ENCODE results near the gene NEK2.
"Not testable (repeated sequence)": the region's sequence is repeated elsewhere in the genome, so short reads cannot be mapped to it uniquely, and the experiment has no call there.

NEK2 gene

DNA sequence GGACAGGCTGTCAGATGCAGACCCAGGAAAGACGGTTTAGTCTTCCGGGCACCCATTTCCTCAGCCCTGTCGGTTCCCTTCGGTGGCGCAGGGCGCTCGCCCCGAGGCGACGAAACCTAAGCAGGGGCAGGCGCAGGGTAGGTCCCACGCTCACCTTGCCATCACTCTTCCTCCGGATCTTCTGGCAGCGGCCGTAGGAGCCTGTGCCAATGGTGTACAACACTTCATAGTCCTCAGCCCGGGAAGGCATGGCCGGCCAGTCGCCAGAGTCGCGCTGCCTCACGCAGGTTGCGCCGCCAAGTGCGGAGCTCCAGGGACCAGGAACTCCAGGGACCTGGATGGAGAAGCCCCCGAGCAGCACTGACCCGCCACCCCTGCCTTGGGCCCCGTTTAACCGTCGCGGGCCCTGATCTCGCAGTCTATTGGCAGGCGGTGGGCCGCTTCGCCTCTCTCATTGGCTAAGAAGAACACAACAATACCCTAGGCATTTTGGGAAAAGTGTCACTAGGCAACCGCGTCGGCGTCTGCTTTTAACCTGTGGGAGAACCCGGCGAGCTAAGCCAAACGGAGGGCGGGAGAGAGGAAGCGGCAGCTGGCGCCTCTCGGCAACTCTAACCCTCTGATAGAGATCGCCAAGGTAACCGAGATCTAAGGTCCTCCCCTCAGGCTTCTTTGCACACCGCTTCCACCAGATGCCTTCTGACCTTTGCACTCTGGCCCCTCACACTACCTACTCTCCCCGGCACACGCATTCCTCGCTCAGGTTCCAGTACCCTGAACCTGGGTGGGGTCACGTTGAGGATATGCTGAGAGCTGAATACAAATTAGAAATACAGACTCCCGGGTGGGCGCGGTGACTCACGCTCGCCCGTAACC, at the start of gene NEK2:
Gene NEK2 (minus strand): TSS at position 392 of the 876 bp plus-strand sequence. CDS start 142 bp downstream, at position 250.
- in situ Hi-C loops (cut with MboI; ENCODE audit: low pct_unique_long_range_greater_than_20kb, low sequenced_read_pairs, unreplicated experiment), result loop anchor here (25.0 kb wide), 1 partner anchor 687 kb away; no protein-coding TSS in a partner anchor
- DNase-seq (ENCODE audit: low spot score), result peak; percentile 89
- TF ChIP-seq CTCF (IDR thresholded peaks at IDR 0.05; ENCODE audit: extremely low read depth, insufficient read depth, missing control alignments), result no peak

GRCh38 chr1:211724687-211725196, 49.3 kb upstream of the NEK2 start:
- no peak for DNase-seq (ENCODE audit: low spot score)
- TF ChIP-seq CTCF (IDR thresholded peaks at IDR 0.05; ENCODE audit: extremely low read depth, insufficient read depth, missing control alignments), result no peak
- in situ Hi-C loops (cut with MboI; ENCODE audit: low pct_unique_long_range_greater_than_20kb, low sequenced_read_pairs, unreplicated experiment), result no loop called here

GRCh38 chr1:211723273-211723672, 47.9 kb upstream of the NEK2 start:
- no peak for TF ChIP-seq CTCF (IDR thresholded peaks at IDR 0.05; ENCODE audit: extremely low read depth, insufficient read depth, missing control alignments)
- in situ Hi-C loops (cut with MboI; ENCODE audit: low pct_unique_long_range_greater_than_20kb, low sequenced_read_pairs, unreplicated experiment), result no loop called here
- no peak for DNase-seq (ENCODE audit: low spot score)

DNA sequence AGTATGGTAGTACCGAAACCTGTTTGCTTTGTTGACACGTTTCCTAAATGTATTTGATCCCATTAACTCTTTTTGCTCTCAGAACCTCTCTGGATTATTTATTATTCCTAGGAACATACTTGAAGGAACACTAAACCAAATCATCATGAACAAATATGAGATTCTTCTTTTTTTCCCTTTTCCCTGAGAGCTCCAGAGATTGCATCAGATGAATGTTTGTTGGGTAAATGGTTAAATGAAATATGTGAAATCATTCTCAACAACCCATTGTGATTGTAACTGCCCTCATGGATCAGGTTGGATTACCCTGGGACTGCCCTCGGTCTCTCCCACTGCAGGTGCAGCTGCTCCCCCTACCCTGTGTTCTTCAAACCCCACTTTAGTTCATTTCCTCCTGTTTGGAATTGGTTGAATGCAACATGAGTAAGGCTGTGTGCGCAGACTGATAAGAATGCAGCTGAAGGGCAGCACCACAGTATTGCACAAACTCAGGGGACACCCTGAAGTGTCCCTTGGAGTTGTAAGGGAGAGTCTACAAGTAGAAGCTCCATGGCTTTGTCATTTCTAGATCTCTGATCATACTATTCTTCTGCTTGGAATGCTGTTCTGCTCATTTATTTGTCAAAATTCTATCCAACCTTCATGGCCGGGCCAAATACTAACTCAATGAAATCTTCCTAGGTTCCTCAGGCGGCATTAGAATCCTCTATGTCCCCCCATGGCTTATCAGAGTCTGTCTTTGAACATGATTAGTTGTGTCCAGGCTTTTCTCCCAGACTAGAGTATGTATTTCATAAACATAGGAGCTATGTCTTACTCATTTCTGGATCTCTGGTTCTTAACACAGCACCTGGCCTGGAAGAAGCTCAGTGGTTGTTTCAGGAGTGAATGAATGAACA, 47.1 kb upstream of the NEK2 start:
- DNase-seq (ENCODE audit: low spot score), result no peak
- no peak for TF ChIP-seq CTCF (IDR thresholded peaks at IDR 0.05; ENCODE audit: extremely low read depth, insufficient read depth, missing control alignments)
- in situ Hi-C loops (cut with MboI; ENCODE audit: low pct_unique_long_range_greater_than_20kb, low sequenced_read_pairs, unreplicated experiment), result no loop called here

GRCh38 chr1:211716555-211716954, 41.1 kb upstream of the NEK2 start:
- DNase-seq (ENCODE audit: low spot score), result not testable (repeated sequence)

GRCh38 chr1:211715971-211716370, 40.5 kb upstream of the NEK2 start:
- TF ChIP-seq CTCF (IDR thresholded peaks at IDR 0.05; ENCODE audit: extremely low read depth, insufficient read depth, missing control alignments), result no peak
- in situ Hi-C loops (cut with MboI; ENCODE audit: low pct_unique_long_range_greater_than_20kb, low sequenced_read_pairs, unreplicated experiment), result no loop called here
- DNase-seq (ENCODE audit: low spot score), result no peak

More at GRCh38 chr1:211716555-211716954, 41.1 kb upstream of the NEK2 start:
- in situ Hi-C loops (cut with MboI; ENCODE audit: low pct_unique_long_range_greater_than_20kb, low sequenced_read_pairs, unreplicated experiment), result not testable (repeated sequence)
